Natural killer cell (primary cell): ENCODE measurements around the gene CAMK1. TPM values are rescaled to one million over a fixed set of nuclear protein-coding genes. Genes with fewer than 3 reads are reported as not detected.
A peak's percentile ranks its signal among the peaks of the same experiment; 100 is the strongest.

Source experiments
- ATAC-seq, 3 donors: fragments of 150-1000 bp in 2 of 3; fragments of 200-7000 bp in 1 of 3; cut with Tn5 transposase; 1 replicate in 1 of 3; 2 replicates in 2 of 3; pipeline ENCODE4 v1.10.0; 2021; ENCODE audit warnings: mild to moderate bottlenecking in 2 of 3, moderate library complexity in 2 of 3
- DNase-seq, 2 donors: peaks; one replicate each; pipeline versions ENCODE4 v3.0.0 to v3.0.0-alpha.2; 2013 to 2021; ENCODE audit warnings: mixed read lengths in 1 of 2
- H3K27ac ChIP-seq: one replicate; pipeline ENCODE4 v1.5.1; 2013; ENCODE audit warnings: mild to moderate bottlenecking, low read length
- H3K27me3 ChIP-seq: one replicate; pipeline ENCODE4 v1.6.1; 2013; ENCODE audit warnings: low read length; ENCODE audit not compliant: control insufficient read depth, insufficient read depth
- H3K36me3 ChIP-seq: one replicate; pipeline ENCODE4 v1.6.1; 2013; ENCODE audit warnings: low read length; ENCODE audit not compliant: control insufficient read depth, insufficient read depth
- H3K4me1 ChIP-seq: one replicate; pipeline ENCODE4 v1.6.1; 2013; ENCODE audit warnings: low read length; ENCODE audit not compliant: control insufficient read depth, insufficient read depth
- H3K4me3 ChIP-seq: one replicate; pipeline ENCODE4 v1.5.1; 2013; ENCODE audit warnings: low read length
- H3K9me3 ChIP-seq: one replicate; pipeline ENCODE4 v1.6.1; 2013; ENCODE audit warnings: low read length; ENCODE audit not compliant: control insufficient read depth, insufficient read depth
- H3K27ac Mint-ChIP-seq, 2 donors: one replicate each; pipeline ENCODE4 v1.8.0; 2022; ENCODE audit warnings: mild to moderate bottlenecking in 2 of 2, mixed read lengths in 2 of 2, moderate library complexity in 1 of 2
- H3K27me3 Mint-ChIP-seq, 2 donors: one replicate each; pipeline ENCODE4 v1.8.0; 2022; ENCODE audit warnings: low read depth in 2 of 2, mixed read lengths in 2 of 2
- H3K36me3 Mint-ChIP-seq: one replicate; pipeline ENCODE4 v1.8.0; 2022; ENCODE audit warnings: mixed read lengths
- H3K4me1 Mint-ChIP-seq, 2 donors: one replicate each; pipeline ENCODE4 v1.8.0; 2022; ENCODE audit warnings: mixed read lengths in 2 of 2
- H3K4me3 Mint-ChIP-seq: one replicate; pipeline ENCODE4 v1.8.0; 2022; ENCODE audit warnings: mild to moderate bottlenecking, moderate library complexity, mixed read lengths
- H3K9me3 Mint-ChIP-seq, 2 donors: one replicate each; pipeline ENCODE4 v1.8.0; 2022; ENCODE audit warnings: mixed read lengths in 2 of 2
- WGBS: methylation state at CpG from one replicate; pipeline ENCODE4 v1.1.7; 2013; ENCODE audit warnings: missing lambda C conversion rate; ENCODE audit not compliant: insufficient coverage; 5-methylcytosine and 5-hydroxymethylcytosine counted together
- intact Hi-C: fragments of 100-400 bp; cut with micrococcal nuclease; formaldehyde crosslinking; loops from one replicate; pipeline ENCODE4 v1.14.2; 2022
- total RNA-seq, 4 donors: library from RNA; stranded (reverse); fragments of 120-200 nt in 1 of 4; gene quantifications; one replicate each; pipeline versions ENCODE4 v1.2.3 to v1.2.4, GENCODE V29; 2013 to 2022
- TF ChIP-seq, protein P1 (sequence below): fragments of 200-600 bp; IDR thresholded peaks from one replicate; pipeline ENCODE4 v1.8.0; 2022; ENCODE audit warnings: antibody characterized with exemption

Gene CAMK1
- total RNA-seq, 3 donors from 2014 or later (not counting 1 experiment from before 2014, with no cell fraction given) = 7.4 to 20.4 (median 8.7) TPM

DNA sequence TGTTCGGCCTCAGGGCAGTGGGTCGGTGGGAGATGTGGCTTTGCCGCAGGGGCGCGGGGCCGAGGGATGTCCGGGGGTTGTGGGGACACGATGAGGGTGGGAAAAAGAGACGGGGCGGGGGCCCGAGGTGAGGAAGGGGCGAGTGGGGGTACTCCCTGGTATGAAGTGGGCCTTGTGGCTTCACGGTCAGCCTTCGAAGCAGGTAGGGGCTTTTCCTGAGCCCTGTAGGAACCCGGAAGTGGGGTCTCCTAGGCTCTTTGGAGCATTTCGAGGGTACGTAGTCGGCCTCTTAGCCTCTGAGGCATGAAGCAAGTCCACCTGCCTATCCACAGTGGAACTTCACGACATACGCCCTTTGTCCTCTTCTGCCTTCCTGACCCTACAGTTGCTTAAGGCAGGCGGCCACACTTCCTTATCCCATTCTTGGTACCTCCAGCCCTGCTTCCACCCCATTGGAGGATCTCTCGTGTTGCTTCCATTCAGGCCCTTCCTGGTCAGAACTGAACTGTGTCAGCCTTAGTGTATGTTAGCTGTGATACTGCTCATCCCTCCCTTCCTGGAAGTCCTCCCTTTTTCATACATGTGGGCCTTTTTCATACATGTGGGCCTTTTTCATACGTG, 23.5 kb upstream of the CAMK1 start:
- Histone ChIP-seq H3K4me3 (peak overlapping the region; percentile 79), H3K27me3 (no peaks in the 10 kb centered on the region), H3K4me1 (peaks cover 49% of the 10 kb centered on the region), H3K9me3 (no peaks in the 10 kb centered on the region), H3K27ac (peak overlapping the region; percentile 88), H3K36me3 (peaks cover 39% of the 10 kb centered on the region)
- ATAC-seq (peak in 1 of 3 donors; percentile 4), DNase-seq (peak in 1 of 2 donors; percentile 57)
- H3K27me3 Mint-ChIP-seq = no peaks in the 10 kb centered on the region
- peak overlapping the region; percentile 92 for H3K4me3 Mint-ChIP-seq
- under 1% methylated on average over 23 of the region's 23 CpGs for WGBS
- no peaks in the 10 kb centered on the region for H3K9me3 Mint-ChIP-seq
- H3K4me1 Mint-ChIP-seq = peaks cover 60 to 71% of the 10 kb centered on the region in 2 donors
- TF ChIP-seq, protein P1, sequence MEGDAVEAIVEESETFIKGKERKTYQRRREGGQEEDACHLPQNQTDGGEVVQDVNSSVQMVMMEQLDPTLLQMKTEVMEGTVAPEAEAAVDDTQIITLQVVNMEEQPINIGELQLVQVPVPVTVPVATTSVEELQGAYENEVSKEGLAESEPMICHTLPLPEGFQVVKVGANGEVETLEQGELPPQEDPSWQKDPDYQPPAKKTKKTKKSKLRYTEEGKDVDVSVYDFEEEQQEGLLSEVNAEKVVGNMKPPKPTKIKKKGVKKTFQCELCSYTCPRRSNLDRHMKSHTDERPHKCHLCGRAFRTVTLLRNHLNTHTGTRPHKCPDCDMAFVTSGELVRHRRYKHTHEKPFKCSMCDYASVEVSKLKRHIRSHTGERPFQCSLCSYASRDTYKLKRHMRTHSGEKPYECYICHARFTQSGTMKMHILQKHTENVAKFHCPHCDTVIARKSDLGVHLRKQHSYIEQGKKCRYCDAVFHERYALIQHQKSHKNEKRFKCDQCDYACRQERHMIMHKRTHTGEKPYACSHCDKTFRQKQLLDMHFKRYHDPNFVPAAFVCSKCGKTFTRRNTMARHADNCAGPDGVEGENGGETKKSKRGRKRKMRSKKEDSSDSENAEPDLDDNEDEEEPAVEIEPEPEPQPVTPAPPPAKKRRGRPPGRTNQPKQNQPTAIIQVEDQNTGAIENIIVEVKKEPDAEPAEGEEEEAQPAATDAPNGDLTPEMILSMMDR = no peak
- H3K36me3 Mint-ChIP-seq = no peaks in the 10 kb centered on the region
- H3K27ac Mint-ChIP-seq = peak overlapping the region; percentile 94 to 99
- intact Hi-C loops = loop anchor here (2.0 to 5.0 kb wide), 2 partner anchors 16 to 61 kb away; partner anchors contain the start of gene BRPF1

DNA sequence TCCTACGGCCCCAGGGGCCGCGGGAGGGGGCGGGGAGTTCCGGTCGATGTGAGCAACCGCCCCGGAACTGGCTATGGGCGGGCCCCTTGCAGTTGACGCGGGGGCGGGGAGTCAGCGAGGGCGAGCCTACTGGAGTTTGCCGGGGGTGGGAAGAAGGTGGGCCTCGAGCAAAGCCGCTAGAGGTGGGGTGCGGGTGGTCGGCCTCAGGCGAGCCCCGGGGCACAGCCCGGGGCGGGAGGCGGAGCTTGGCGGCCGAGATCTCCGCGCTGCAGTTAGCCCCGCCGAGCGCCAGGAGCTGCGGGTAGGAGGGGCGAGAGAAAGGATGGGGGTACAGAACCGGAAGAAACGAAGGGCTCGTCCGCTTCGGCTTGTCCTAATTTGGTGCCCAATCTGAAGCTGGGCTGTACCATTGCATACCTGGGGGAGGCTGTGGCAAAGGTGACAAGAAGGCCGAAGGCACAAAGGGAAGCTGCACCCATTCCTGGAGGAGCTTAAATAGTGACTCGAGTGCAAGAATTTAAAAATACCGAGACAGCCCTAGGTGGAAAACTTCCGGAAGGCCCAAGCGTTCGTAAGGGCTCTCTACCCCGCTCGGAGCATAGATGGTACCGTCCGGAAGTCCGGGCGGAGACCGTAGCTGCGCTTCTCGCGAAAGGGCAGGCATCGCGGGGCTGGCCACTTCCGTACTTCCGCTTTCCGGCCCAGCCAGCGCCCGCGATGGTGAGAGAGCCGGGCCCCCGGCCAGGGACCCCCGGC, 22.8 kb upstream of the CAMK1 start, which contains the start of the genes ARPC4 and TADA3:
Gene ARPC4, plus strand, starts transcription at position 678 of the 756 bp plus-strand sequence. Its CDS starts 40 bp downstream, at position 718.
Gene TADA3, minus strand, starts transcription at position 69 of the 756 bp plus-strand sequence. CDS start 1,007 bp downstream, outside the sequence.
- Histone ChIP-seq H3K27ac (peak within 1 kb of the TSS; percentile 88), H3K4me3 (peak within 1 kb of the TSS; percentile 79), H3K27me3 (no peaks in the 10 kb centered on the region), H3K4me1 (peaks cover 47% of the 10 kb centered on the region), H3K9me3 (no peaks in the 10 kb centered on the region), H3K36me3 (peaks cover 36% of the 10 kb centered on the region)
- Mint-ChIP-seq H3K9me3 (no peaks in the 10 kb centered on the region), H3K27me3 (no peaks in the 10 kb centered on the region), H3K4me1 (peaks cover 58 to 71% of the 10 kb centered on the region in 2 donors), H3K4me3 (peak within 1 kb of the TSS; percentile 92), H3K36me3 (peaks cover 3% of the 10 kb centered on the region), H3K27ac (peak within 1 kb of the TSS; percentile 94 to 99)
- WGBS = under 1% methylated on average over 65 of the region's 65 CpGs
- intact Hi-C loops = loop anchor here (1.0 to 5.0 kb wide), 4 partner anchors 16 to 143 kb away; partner anchors contain the start of genes BRPF1 and MTMR14
- peak; percentile 84 to 93 (median 84) for ATAC-seq
- TF ChIP-seq, protein P1 = no peak
- DNase-seq = peak; percentile 91 to 96

DNA sequence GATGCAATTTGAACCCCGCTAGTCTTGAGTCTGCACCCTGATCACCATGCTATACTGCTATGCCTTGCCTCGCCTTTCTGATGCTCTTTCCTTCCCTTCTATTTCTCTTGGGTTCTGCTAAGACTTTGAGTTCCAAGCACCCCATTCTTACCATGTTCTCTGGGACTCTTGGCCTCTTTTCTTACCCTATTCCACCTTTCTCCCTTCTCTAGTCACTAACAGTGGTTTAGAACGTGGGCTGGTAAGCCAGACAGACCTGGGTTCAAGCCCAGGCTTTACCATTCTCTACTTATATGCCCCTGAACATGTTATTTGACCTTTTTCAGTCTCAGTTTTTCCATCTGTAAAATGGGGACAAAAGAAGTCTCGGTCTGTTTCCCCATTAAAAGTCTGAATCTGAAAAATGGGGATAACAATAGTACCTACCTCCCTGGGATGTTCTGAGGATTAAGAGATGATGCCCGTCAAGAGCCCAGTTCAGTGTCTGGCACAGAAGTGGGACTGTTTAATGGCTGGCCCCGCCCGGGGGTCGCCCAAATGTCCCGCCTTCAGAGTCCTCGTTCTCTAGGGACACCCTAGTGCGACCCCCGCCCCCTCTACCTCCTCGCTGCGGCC, 22.1 kb upstream of the CAMK1 start:
- Mint-ChIP-seq H3K27ac (peak overlapping the region; percentile 94 to 99), H3K4me1 (peaks cover 54 to 71% of the 10 kb centered on the region in 2 donors), H3K9me3 (no peaks in the 10 kb centered on the region), H3K27me3 (no peaks in the 10 kb centered on the region), H3K4me3 (peak overlapping the region; percentile 92), H3K36me3 (peaks cover 7% of the 10 kb centered on the region)
- H3K36me3 ChIP-seq = peaks cover 33% of the 10 kb centered on the region
- WGBS = 9% methylated on average over 14 of the region's 14 CpGs
- no peak for ATAC-seq
- intact Hi-C loops = loop anchor here (1.0 to 5.0 kb wide), 4 partner anchors 17 to 143 kb away; partner anchors contain the start of genes BRPF1 and MTMR14
- peak overlapping the region; percentile 79 for H3K4me3 ChIP-seq
- no peaks in the 10 kb centered on the region for H3K9me3 ChIP-seq
- peak overlapping the region; percentile 88 for H3K27ac ChIP-seq
- no peaks in the 10 kb centered on the region for H3K27me3 ChIP-seq
- H3K4me1 ChIP-seq = peaks cover 43% of the 10 kb centered on the region
- peak in 1 of 2 donors; percentile 23 for DNase-seq
- TF ChIP-seq, protein P1 = no peak
